Measurements from ENCODE around the gene RIPOR3.
"Not testable (repeated sequence)": the region's sequence is repeated elsewhere in the genome, so short reads cannot be mapped to it uniquely, and the experiment has no call there.

The RIPOR3 gene

DNA sequence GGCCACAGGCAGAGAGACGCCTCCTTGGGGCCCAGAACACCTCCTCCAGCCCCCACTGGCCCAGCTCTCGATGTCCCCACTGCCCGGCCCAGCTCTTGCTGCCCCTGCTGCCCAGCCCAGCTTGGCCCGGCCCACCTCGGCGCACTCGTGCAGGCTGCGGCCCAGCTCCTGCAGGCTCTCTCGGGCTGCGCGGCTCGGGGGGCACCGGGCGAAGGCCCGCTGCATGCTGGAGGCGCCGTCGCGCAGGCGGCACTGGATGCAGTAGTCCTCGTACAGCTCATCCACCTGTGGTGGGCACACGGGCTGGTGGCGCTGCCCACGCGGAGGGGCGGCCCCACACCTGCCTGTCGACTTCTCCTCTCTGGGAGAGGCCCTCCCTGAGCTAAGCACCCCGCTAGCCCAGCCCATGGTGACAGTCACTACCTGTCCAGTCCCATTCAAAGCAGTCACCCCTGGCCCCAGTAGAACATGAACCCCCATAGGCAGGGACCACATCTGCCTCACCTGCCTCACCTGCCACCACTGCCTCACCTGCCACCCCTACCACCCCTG is 81.8 kb downstream of the RIPOR3 start:
- DNase-seq (ENCODE audit: low read depth in 4 of 4, low spot score in 1 of 4): no peak

DNA sequence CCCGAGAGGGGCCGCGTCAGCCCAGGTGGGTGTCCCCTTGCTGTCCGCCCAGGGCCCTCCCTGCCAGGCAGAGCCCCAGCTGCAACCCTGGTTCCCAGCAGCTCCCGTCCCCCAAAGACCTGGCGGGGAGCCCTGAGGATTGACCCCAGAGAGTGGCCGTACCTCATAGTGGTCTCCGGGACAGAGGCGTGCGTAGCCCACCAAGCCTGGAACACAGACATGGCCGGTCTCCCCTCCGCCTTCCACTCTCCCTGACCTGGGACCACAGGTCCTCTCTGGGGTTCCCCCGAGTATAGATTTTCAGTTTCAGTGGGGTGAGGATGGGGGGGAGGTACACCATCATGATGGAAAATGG is 82.6 kb downstream of the RIPOR3 start:
- no peak for DNase-seq (ENCODE audit: low read depth in 4 of 4, low spot score in 1 of 4)

DNA sequence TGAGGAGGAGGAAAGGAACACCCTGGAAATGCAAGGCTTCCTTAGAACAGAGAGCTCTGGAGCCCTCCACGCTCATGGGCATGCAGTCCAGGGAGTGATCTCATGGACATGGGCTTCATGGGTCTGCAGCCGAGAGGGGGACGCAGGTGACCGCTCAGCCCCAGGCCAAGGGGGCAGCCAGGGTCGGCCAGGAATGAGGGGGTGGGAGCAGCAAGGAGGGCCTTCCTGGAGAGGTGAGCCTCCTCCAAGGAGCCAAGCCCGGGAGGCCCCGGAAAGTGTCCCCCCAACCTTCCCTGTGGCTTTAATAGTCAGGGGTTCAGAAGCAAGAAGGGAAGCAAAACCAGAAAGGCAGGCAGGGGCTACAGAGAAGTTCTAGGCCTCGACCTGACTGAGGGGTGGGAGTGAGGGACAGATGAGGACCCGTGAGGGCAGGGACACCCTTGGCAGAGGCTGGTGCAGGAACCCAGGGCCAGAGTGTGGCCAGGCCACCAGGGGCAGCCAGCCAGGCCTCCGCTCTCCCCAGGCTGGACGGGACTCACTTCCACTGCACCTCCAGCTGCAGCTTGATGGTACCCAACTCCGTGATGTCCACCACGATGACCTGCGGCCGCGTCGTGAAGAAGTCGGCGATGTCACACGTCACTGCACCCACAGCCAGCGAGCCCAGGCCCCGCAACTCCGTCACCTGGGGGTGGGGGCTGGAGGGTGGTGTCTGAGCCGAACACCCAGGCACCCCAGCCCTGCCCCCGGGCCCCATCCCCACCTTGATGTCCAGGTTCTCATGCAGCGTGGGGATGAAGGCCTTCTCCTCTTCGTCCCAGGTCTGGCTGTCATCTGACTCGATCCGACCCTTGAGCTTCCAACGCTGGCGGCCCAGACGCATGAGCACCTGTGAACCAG is 83.2 kb downstream of the RIPOR3 start:
- no peak for DNase-seq (ENCODE audit: low read depth in 4 of 4, low spot score in 1 of 4)

GRCh38 chr20:50607436-50607835 is 83.9 kb downstream of the RIPOR3 start:
- DNase-seq (ENCODE audit: low read depth in 4 of 4, low spot score in 1 of 4): no peak

GRCh38 chr20:50605136-50605535 is 86.2 kb downstream of the RIPOR3 start:
- DNase-seq (ENCODE audit: low read depth in 4 of 4, low spot score in 1 of 4): no peak

DNA sequence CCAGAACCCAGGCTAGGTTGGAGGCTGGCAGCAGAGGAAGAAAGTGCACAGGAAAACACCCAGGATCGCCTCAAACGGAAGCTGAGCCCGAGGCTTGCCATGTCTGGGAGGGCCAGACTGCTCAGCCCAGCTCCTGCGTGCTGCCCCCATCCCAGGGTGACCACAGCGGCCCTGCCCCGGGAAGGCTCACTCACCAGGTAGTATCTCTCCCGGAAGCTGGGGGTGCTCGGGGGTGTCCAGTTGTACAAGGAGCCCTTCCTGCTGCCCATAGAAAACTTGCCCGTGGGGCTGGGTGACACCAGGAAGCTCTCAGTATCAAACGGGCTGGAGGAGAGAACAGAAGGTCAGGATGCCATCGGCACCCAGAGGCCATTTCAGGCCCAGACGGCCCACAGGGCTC is 86.9 kb downstream of the RIPOR3 start:
- no peak for DNase-seq (ENCODE audit: low read depth in 4 of 4, low spot score in 1 of 4)

- DNase-seq (ENCODE audit: low read depth in 4 of 4, low spot score in 1 of 4): no peak
These were observed 88.8 kb downstream of the RIPOR3 start for GRCh38 chr20:50602432-50603088.

DNA sequence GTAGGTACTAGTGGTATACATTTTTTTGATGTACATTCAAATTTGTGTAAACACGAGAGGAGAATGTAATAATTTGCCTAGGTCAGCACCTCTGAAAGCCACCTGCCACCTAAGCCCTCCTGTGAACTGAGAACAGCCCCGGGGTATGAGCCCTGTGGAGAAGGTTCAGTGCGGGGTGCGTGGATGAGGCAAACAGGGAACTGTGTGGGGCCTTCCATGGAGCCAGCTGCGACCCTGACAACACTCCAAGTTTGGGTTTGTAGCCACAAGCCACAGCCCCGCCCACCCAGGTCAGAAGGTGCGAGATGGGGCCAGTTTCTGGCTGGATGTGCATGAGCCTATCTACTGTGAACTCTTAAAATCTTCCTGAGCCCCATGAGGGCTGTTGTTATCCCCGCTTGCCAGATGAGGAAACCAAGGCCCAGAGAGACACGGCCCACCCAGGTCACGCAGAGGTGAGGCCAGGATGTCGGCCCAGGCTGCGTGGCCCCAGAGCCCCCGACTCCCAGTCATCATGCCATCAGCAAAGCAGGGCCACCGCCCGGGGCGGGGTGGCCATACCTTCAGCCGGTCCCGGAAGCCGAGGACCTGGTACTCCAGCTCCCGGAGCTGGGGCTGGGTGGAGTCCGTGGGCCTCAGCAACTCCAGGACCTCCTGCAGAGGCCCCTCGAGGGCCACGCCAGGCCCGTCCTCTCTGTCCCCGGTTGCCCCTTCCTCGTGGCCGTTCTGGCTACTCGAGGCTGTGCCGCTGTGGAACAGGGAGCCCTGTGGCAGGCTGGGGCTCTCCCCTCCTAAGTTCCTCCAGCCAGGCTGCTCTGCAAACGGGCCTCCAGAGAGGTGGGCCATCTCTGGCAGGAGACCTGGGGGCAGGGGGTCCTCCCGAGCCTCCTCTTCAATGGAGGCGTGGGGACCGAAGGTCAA is 89.6 kb downstream of the RIPOR3 start:
- DNase-seq (ENCODE audit: low read depth in 4 of 4, low spot score in 1 of 4): no peak

- no peak for DNase-seq (ENCODE audit: low read depth in 4 of 4, low spot score in 1 of 4)
These were observed 91.0 kb downstream of the RIPOR3 start for GRCh38 chr20:50600281-50600895.

- not testable (repeated sequence) for DNase-seq (ENCODE audit: low read depth in 4 of 4, low spot score in 1 of 4)
These were observed 92.6 kb downstream of the RIPOR3 start for GRCh38 chr20:50598768-50599167.

- no peak for DNase-seq (ENCODE audit: low read depth in 4 of 4, low spot score in 1 of 4)
These were observed 93.3 kb downstream of the RIPOR3 start for GRCh38 chr20:50598074-50598473.

GRCh38 chr20:50597406-50597969 is 93.9 kb downstream of the RIPOR3 start:
- no peak for DNase-seq (ENCODE audit: low read depth in 4 of 4, low spot score in 1 of 4)

GRCh38 chr20:50596694-50597021 is 94.7 kb downstream of the RIPOR3 start:
- DNase-seq (ENCODE audit: low read depth in 4 of 4, low spot score in 1 of 4): no peak

DNA sequence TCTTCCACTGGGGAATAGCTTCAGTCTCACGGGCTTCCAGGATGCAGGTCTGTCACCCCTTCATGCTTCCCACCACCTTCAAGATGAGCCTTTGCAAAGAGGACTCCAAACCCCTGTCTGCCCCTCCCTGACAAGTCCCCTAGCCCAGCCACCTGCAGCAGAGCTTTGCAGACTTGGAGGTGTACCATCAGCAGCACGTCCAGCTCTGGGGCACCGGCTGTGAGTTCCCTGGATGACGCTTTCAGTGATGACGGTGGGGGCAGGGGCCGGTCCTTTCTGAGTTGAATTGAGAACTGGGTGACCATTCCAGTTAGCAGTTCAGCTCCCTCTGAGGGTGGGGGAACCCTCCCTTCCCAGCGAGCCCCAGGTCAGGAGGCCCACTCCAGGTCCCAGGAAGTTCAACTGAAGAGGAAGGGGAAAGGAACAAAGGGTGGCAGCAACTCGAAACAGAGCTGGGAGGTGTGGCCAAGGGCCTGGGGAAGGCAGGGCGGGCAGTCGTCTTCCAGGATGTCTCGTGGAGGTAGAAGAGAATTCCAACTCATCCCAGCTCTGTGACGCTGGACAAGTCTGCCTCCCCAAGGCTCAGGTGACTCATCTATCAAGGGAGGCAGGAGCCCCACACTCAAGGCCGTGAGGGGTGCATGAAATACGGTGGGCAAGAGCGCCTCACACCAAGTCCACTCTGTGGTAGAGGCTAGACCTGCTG is 95.2 kb downstream of the RIPOR3 start:
- no peak for DNase-seq (ENCODE audit: low read depth in 4 of 4, low spot score in 1 of 4)

GRCh38 chr20:50595433-50595895 is 95.9 kb downstream of the RIPOR3 start:
- DNase-seq (ENCODE audit: low read depth in 4 of 4, low spot score in 1 of 4): no peak

DNA sequence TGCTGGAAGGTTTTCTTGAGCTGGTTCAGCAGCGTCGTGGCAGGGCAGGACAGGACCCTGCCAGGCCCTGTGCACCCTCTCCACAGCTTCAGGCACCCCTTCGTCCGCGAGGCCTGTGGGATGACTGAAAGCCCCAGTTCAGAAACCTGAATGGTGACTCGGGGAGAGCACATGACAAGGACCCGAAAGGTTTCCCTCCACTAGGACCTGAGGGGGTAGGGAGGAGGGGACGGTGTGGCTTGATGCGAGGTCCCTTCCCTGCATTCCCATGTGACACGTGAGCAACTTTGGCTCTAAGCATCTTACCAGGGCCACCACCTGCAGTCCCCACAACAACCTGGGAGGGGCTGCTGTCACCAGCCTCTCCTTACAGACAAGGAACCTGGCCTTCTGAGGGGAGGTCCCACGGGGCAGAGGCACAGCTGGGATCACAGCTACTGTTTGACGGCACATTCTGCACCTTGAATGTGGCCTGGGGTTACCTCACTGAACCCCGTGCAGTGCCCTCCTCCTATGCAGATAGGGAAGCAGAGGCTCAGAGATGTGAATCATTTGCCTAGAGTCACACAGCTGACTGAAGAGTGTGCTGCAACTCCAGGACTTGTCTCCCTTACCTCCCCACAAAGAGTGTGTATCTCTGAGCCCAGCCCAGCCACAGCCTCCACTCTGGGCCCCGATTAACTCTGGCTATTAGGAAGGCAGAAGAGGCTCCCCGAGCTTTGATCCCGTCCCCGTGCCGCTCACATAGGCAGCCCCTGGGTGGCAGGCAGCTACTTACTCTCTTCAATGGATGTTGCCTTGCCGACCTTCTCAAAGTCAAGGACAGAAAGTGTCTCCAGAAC is 96.5 kb downstream of the RIPOR3 start:
- no peak for DNase-seq (ENCODE audit: low read depth in 4 of 4, low spot score in 1 of 4)

DNA sequence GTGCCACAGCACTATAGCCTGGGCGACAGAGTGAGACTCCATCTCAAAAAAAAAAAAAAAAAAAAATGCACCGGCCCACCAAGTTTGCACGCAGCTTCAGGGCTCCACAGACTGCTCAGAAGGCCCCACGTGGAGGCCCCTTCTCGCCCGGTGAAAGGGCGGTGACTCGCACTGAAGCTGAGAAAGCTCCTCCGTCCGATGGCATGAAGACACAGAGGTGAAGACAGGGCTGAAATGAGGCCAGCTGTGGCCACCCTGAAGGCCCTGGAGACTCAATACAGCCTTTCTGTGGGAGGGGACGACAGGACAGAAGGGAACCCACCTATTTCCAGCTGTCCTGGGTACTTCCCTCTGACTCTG is 97.1 kb downstream of the RIPOR3 start:
- DNase-seq (ENCODE audit: low read depth in 4 of 4, low spot score in 1 of 4): no peak

DNA sequence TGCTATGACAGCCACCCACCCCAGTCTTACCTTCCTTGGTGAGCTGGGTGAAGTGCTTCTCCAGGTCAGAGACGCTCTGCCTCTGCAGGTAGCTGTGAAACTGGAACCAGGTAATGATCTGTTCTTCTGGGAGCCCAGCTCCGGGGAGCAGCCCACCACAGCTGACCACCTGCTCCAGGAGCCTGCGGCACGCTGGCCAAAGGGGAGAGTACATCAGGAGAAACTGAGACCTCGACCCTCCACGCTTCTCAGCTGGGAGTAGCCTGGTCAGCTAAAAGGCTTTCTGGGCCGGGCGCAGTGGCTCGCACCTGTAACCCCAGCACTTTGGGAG is 98.4 kb downstream of the RIPOR3 start:
- no peak for DNase-seq (ENCODE audit: low read depth in 4 of 4, low spot score in 1 of 4)

DNA sequence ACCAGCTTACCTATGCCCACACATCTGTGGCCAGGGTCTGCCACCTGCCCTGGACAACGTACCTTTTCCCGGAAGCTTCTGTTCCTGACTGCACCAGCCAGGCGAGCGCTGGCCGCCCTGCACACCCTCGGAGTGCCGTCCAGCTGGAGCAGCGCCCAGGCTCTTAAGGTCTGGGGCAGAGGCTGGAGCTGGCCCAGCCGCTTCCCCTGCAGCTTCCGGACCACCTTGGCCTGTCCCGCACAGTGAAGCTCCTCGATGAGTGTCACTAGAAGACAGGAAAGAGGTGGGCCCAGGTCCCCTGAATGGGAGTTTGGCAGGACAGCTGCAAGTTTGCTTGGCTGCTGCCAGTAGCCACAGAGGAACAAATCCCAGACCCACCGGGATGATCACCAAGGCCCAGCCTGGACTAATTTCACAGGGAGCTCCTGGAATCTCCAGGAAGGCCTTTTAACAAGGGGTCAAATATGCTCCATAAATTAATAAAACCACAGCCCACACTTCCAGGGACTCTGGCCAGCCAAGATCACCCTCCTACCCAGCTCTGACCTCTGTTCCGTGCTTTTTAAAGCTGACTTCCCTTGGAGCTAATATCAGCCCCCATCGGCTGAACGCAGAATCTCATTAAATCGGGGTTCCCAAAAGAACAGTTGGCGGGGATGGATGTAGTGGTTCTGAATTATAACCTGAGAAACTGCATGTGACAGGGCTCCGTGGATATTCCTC is 98.9 kb downstream of the RIPOR3 start:
- DNase-seq (ENCODE audit: low read depth in 4 of 4, low spot score in 1 of 4): no peak
